Ectodermal cell (in vitro differentiated cells): ENCODE results near the gene IL1RAP.
"Not testable (repeated sequence)": the region's sequence is repeated elsewhere in the genome, so short reads cannot be mapped to it uniquely, and the experiment has no call there.

Experiments
- H3K27ac ChIP-seq: 2 replicates; pipeline ENCODE4 v1.7.0; 2013; ENCODE audit warnings: mild to moderate bottlenecking, low read depth, low read length; ENCODE audit not compliant: insufficient read depth, poor library complexity, severe bottlenecking
- H3K27me3 ChIP-seq: 2 replicates; pipeline ENCODE4 v1.7.0; 2013; ENCODE audit warnings: mild to moderate bottlenecking, low read length; ENCODE audit not compliant: insufficient read depth, control insufficient read depth, poor library complexity, severe bottlenecking
- H3K36me3 ChIP-seq: one replicate; pipeline ENCODE4 v1.7.0; 2013; ENCODE audit warnings: low read length; ENCODE audit not compliant: control insufficient read depth, insufficient read depth
- H3K4me1 ChIP-seq: one replicate; pipeline ENCODE4 v1.7.0; 2013; ENCODE audit warnings: low read length; ENCODE audit not compliant: control insufficient read depth, insufficient read depth
- H3K4me3 ChIP-seq: 2 replicates; pipeline ENCODE4 v1.7.0; 2013; ENCODE audit warnings: low read depth, low read length, control low read depth; ENCODE audit not compliant: insufficient read depth
- H3K9me3 ChIP-seq: 2 replicates; pipeline ENCODE4 v1.7.0; 2013; ENCODE audit warnings: mild to moderate bottlenecking, low read length, moderate library complexity; ENCODE audit not compliant: control insufficient read depth
- WGBS, 2 experiments: methylation state at CpG; one replicate each; pipeline ENCODE4 v1.1.7; 2013; ENCODE audit warnings: missing lambda C conversion rate in 2 of 2; 5-methylcytosine and 5-hydroxymethylcytosine counted together

The IL1RAP gene

GRCh38 chr3:190676481-190676880, 162.6 kb downstream of the IL1RAP start:
- Histone ChIP-seq H3K9me3 (no peaks in the 10 kb centered on the region), H3K27me3 (no peaks in the 10 kb centered on the region), H3K27ac (no peak overlapping the region), H3K4me1 (no peaks in the 10 kb centered on the region), H3K4me3 (no peak overlapping the region), H3K36me3 (no peaks in the 10 kb centered on the region)
- WGBS, 2 experiments, result 93 to 100% methylated on average over 2 to 3 of the region's 3 CpGs

GRCh38 chr3:190677001-190677400, 163.1 kb downstream of the IL1RAP start:
- H3K27ac ChIP-seq, result no peak overlapping the region
- H3K4me1 ChIP-seq, result no peaks in the 10 kb centered on the region
- no peaks in the 10 kb centered on the region for H3K27me3 ChIP-seq
- no peak overlapping the region for H3K4me3 ChIP-seq
- no peaks in the 10 kb centered on the region for H3K9me3 ChIP-seq
- H3K36me3 ChIP-seq, result no peaks in the 10 kb centered on the region
- 96 to 100% methylated on average over 1 to 2 of the region's 3 CpGs for WGBS, 2 experiments

GRCh38 chr3:190677868-190678267, 164.0 kb downstream of the IL1RAP start:
- not testable (repeated sequence) for H3K4me1 ChIP-seq, H3K4me3 ChIP-seq, H3K27ac ChIP-seq, H3K27me3 ChIP-seq, H3K36me3 ChIP-seq, H3K9me3 ChIP-seq
- WGBS, 2 experiments, result 93 to 97% methylated on average over 7 of the region's 7 CpGs

- Histone ChIP-seq H3K9me3 (no peaks in the 10 kb centered on the region), H3K4me3 (no peak overlapping the region), H3K27ac (no peak overlapping the region), H3K36me3 (no peaks in the 10 kb centered on the region), H3K4me1 (no peaks in the 10 kb centered on the region), H3K27me3 (no peaks in the 10 kb centered on the region)
- WGBS, 2 experiments, result 97 to 98% methylated on average over 5 of the region's 5 CpGs
Measured at GRCh38 chr3:190680691-190681090, 166.8 kb downstream of the IL1RAP start.

- H3K4me1 ChIP-seq, result no peaks in the 10 kb centered on the region
- H3K4me3 ChIP-seq, result no peak overlapping the region
- no peaks in the 10 kb centered on the region for H3K27me3 ChIP-seq
- 92 to 95% methylated on average over 7 of the region's 7 CpGs for WGBS, 2 experiments
- H3K27ac ChIP-seq, result no peak overlapping the region
- H3K9me3 ChIP-seq, result no peaks in the 10 kb centered on the region
- no peaks in the 10 kb centered on the region for H3K36me3 ChIP-seq
Measured at GRCh38 chr3:190684776-190685175, 170.9 kb downstream of the IL1RAP start.

GRCh38 chr3:190686011-190686410, 172.1 kb downstream of the IL1RAP start:
- Histone ChIP-seq H3K36me3 (no peaks in the 10 kb centered on the region), H3K4me1 (no peaks in the 10 kb centered on the region), H3K9me3 (no peaks in the 10 kb centered on the region), H3K4me3 (no peak overlapping the region), H3K27me3 (no peaks in the 10 kb centered on the region), H3K27ac (no peak overlapping the region)
- WGBS, 2 experiments, result 100% methylated on average over 1 of the region's 1 CpG; no CpG with 5 or more reads in 1 of the 2 experiments

- no peaks in the 10 kb centered on the region for H3K36me3 ChIP-seq
- no peak overlapping the region for H3K4me3 ChIP-seq
- no peaks in the 10 kb centered on the region for H3K4me1 ChIP-seq
- H3K27me3 ChIP-seq, result no peaks in the 10 kb centered on the region
- WGBS, 2 experiments, result 91 to 96% methylated on average over 6 of the region's 6 CpGs
- H3K27ac ChIP-seq, result no peak overlapping the region
- H3K9me3 ChIP-seq, result no peaks in the 10 kb centered on the region
Measured at GRCh38 chr3:190690246-190690645, 176.4 kb downstream of the IL1RAP start.

GRCh38 chr3:190692256-190692655, 178.4 kb downstream of the IL1RAP start:
- Histone ChIP-seq H3K4me3 (no peak overlapping the region), H3K27ac (no peak overlapping the region), H3K36me3 (no peaks in the 10 kb centered on the region), H3K4me1 (no peaks in the 10 kb centered on the region), H3K9me3 (no peaks in the 10 kb centered on the region), H3K27me3 (no peaks in the 10 kb centered on the region)

GRCh38 chr3:190694335-190695001, 180.6 kb downstream of the IL1RAP start:
- no peaks in the 10 kb centered on the region for H3K36me3 ChIP-seq
- WGBS, 2 experiments, result 91% methylated on average over 3 of the region's 3 CpGs
- no peaks in the 10 kb centered on the region for H3K9me3 ChIP-seq
- no peak overlapping the region for H3K4me3 ChIP-seq
- H3K27ac ChIP-seq, result no peak overlapping the region
- no peaks in the 10 kb centered on the region for H3K4me1 ChIP-seq
- H3K27me3 ChIP-seq, result no peaks in the 10 kb centered on the region

GRCh38 chr3:190695225-190695624, 181.3 kb downstream of the IL1RAP start:
- Histone ChIP-seq H3K4me3 (no peak overlapping the region), H3K36me3 (no peaks in the 10 kb centered on the region), H3K9me3 (no peaks in the 10 kb centered on the region), H3K4me1 (no peaks in the 10 kb centered on the region), H3K27ac (no peak overlapping the region), H3K27me3 (no peaks in the 10 kb centered on the region)
- 80 to 100% methylated on average over 1 of the region's 1 CpG for WGBS, 2 experiments

- H3K9me3 ChIP-seq, result no peaks in the 10 kb centered on the region
- WGBS, 2 experiments, result 88 to 99% methylated on average over 3 to 4 of the region's 5 CpGs
Measured at GRCh38 chr3:190695994-190696393, 182.1 kb downstream of the IL1RAP start.

More at GRCh38 chr3:190695994-190696393, 182.1 kb downstream of the IL1RAP start:
- Histone ChIP-seq H3K27ac (no peak overlapping the region), H3K4me1 (no peaks in the 10 kb centered on the region), H3K4me3 (no peak overlapping the region), H3K27me3 (no peaks in the 10 kb centered on the region), H3K36me3 (no peaks in the 10 kb centered on the region)
